HG02571 (cell line): ENCODE results near the gene ZNF536.
"Not testable (repeated sequence)": the region's sequence is repeated elsewhere in the genome, so short reads cannot be mapped to it uniquely, and the experiment has no call there.

Source experiments
- ATAC-seq: cut with Tn5 transposase; IDR thresholded peaks from one replicate; pipeline ENCODE4 v1.9.1; 2021; ENCODE audit warnings: mild to moderate bottlenecking, moderate library complexity; ENCODE audit not compliant: unreplicated experiment

ZNF536 gene

DNA sequence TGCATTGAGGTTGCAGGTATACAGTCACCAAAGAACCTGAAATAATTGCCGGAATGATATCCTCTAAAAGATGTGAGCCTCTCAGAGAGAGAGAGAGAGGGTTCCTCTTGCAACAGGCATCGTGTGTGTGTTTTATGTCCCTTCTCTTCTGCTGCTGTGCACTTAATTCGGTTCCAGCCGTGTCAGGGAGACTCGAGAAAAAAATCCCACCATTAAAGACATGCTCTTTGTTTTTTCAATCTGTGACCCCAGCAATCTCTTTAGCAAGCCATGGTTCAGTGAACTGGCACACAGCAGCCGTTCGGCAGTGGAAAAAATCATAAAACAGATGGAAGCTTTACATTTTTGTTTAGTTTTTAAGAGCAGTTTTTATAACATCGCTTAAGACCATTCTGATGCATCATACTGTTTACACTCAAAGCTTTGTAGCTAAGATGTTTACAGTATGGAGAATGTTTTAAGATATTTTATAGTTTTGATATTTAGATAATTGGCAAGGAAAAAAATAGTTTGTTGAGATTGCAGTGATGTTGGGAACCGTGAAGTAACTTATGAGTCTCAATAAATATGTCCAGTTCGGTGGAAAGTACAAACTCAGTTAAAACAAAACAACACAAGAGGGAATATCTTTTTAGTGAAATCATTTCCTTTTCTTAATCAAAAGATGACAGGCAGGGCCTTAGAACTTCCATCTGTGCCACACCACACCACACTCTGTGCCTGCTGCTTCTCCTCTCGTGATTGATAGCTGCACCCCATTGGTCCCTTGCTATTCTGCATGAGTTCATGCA is 31.2 kb upstream of the ZNF536 start:
- no peak for ATAC-seq

DNA sequence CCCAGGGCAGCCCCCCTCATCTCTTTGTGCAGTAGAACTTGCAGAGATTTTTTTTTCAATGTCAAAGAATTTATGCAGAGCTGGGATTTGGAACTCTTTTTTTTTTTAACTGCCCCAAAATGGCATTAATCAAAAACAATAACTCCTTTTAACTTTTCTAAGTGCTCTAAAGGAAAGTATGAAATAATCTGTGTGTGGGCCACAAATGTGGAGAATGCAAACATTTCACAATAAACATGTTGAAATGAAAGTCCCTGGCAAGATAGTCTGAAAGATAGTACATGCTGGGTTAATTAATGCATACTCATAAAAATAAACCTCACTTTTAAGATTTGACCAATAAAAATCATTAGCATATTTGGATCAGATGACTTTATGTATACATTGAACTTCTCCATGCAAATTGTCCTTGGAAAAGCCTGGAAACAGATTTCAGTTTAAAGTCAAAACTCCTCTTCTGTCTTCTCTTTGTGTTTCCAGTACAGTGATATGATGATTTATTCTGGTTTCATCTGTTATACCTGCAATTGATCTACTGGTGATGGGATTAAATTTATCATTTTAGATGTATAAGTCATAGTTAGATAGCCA is 30.5 kb upstream of the ZNF536 start:
- ATAC-seq, result no peak

DNA sequence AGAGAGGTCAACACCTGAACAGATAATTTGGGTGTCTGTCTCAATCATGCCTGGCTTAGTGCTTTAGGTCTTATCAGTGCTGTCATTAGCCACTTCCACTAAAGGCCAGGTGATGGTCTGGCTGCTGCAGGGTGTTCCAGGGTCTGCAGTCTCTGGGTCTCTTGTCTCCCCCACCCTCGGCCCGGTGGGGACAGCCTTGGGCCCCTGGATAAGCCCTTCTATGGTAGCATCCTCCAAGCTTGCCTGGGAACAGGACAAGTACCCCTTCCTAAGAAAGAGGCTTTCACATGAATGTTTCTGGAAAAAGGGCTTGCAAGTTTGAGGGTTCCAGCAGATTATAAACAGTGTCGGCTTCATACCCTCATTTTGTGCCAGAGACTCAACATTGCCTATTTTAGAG is 29.3 kb upstream of the ZNF536 start:
- no peak for ATAC-seq

DNA sequence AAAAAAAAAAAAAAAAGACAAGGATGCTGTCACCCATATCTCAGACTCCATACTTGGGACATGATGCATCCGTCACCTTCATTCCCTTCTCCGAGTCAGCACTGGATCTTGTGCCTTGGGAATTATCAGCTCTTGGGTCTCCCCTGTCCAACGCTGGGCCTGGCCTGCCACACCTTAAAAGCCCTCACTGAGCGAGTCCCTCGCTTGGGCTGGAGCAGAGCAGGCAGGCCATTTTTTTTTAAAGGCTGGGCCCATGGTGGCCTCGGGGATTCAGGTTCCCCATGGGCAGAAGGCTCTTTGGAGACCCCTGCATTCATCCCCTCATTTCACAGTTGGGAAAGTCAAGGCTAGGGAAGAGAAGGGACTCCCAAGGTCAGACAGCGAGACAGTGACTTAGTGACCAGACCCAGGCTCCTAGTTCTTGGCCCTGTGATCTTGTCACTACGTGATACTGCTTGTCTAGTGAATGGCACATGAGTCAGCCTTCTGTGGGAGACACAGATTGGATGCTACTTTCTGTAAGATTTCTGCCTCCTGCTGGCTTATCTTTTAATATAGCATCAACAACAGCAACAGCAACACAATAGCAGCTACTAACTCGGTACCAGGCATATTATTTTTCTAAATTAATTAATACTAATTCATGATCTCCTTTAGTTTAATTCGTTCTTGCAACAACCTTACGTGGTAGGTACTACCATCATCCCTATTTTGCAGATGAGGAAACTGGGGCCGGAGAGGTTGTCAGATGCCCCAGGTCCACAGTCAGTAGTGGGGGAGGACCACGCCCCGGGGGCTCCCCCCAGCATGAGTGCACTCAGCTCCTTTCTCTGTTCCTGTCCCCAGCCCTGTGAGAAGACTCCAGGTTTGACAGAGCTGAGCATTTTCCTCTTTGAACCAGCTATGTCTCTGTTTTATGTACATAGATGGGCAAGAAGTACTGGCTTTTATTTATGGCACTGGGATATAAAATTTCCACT is 27.4 kb upstream of the ZNF536 start:
- no peak for ATAC-seq

DNA sequence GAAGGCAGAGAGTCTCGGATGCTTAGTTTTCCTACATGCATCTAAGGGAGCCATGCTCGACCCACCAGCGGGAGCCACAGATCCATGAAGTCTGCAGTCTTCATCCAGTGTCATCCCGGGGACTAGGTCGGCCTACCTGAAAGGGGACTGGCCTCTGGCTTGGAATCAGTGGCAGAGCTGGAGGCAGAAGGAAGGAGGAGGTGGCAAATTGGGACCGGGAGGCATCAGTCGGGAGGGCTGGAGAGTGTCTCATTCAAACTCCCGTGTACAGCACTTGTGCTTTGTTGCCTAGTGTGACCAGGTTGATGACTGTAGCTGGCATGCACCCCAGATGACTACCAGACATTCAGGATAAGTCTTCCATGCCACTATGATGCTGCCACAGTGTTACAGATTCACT is 26.5 kb upstream of the ZNF536 start:
- no peak for ATAC-seq

DNA sequence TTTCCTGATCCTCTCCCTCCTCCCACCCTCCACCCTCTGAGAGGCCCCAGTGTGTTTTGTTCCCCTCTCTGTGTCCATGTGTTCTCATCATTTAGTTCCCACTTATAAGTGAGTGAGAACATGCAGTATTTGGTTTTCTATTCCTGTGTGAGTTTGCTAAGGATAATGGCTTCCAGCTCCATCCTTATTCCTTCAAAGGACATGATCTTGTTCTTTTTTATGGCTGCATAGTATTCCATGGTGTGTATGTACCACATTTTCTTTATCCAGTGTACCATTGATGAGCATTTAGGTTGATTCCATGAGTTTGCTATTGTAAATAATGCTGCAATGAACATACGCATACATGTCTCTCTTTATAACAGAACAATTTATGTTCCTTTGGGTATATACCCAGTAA is 25.7 kb upstream of the ZNF536 start:
- not testable (repeated sequence) for ATAC-seq

DNA sequence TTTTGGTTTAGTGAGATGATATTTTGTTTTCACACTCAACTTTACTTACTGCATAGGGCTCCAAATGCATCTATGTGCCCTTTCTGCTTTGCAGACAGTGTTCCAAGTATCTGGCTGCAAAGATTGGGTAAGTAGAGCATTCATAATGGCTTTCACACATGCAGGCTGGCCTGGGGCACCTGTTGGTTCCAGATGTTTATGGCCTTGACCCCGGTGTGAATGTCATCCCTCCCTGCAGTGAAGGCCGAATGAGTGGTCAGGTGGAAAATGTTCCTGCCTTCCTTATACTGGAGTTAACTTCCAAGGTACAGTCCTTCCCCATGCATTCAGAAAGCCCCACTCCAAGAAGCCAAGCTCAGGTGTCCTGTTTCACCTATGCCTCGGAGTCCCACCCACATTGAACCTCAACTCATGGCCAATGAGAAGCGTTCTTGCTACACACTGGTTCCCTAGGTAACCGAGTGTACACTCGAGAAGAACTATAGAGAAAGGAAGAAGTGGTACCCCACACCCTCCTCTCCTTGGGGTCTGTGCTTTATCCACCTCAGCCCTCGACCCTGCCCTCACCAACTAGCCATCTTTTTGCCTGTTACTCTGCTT is 23.0 kb upstream of the ZNF536 start:
- no peak for ATAC-seq

DNA sequence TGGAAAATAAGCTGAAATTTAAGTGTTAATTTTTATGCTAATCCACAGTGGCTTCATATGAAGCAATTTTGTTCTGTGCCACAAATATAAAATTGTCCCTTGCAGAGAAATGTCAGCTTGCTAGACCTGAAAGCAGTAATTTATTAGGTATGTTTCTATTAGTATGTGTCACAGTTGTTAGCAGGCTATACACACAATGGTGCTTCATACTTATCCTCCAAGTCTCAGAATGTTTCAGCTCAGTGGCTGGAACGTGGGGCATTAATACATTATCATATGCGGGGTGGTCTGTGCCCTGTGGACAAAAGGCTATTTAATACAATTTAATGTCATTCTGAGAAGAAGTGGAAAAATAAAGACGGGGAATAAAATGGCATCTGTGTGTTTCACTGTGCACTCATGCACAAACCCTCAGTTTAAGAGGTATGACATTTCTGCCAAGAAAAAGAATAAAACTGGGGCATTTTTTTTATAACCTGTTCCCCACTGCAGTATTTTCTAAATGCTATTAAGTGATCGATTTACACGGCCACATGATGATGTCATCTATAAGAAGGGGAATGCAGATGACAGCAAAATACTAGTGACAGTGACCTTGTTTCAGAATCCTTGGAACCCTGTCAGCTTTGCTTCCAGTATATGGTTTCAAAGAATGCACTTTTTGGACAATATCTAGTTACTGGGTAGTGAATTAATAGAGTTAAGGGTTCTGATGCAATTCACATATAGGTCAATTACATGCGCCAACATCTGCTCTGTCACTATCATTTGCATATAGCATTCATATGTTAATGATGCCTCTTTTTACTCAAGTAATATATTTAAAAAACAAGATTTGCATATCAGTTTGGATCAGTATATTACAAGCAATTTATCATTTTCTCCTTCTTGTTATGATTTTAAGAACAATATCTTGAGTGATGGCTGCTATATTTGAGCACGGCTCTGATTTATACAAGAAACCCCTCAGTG is 21.2 kb upstream of the ZNF536 start:
- ATAC-seq, result no peak

DNA sequence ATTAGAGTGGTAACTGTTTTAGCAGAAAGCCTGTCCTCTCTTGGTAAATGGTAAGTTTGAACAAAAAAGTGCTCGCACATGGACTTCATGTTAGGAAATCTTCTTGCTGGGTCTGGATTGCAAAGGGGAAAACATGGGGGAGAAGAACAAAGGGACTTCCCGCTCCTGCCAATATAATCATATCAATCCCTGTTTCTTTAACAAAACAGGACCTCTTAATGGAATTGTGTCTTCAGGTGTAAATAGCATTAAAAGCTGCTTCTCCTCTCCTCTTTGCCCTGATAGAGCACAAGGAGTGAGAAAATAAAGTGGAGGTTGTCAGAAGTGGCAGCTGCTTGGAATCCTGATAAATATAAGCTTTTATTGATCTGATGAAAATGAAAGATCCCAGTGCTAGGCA is 20.4 kb upstream of the ZNF536 start:
- ATAC-seq, result no peak

DNA sequence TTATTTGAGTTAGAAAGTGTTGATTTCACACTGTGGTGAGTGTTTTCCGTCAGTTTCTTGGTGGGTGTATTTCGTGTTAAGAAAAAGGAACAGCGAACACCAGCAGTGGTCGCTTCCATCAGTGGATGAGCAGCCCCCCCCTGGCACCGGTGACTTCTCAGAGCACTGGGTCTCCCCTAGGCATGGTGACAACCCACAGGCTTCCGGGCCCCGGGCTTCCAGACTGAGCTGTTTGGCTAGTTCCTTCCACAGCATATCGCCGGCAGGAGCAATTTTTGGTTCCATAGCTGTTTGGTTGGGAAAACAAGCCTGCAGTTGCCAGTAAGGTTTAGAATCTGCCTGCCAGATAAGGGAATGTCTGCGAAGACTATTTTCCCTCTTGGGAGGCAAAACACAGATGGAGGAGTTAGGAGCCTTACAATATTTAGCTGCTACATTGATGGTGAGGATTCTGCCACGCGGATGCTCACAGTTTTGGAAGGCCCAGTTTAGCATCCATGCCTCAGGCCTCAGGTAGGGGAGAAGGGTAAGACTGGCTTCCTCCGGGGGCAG is 18.7 kb upstream of the ZNF536 start:
- ATAC-seq, result no peak

DNA sequence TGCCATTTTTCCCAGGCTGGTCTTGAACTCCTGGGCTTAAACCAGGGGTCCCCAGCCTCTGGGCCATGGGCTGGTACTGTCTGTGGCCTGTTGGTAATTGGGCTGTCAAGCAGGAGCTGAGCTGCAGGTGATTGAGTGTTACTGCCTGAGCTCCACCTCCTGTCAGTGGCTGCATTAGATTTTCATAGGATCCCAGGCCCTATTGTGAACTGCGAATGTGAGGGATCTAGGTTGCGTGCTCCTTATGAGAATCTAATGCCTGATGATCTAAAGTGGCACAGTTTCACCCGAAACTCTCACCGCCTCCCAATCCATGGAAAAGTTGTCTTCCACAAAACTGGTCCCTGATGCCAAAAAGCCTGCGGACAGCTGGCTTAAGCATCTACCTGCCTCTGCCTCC is 16.6 kb upstream of the ZNF536 start:
- no peak for ATAC-seq

DNA sequence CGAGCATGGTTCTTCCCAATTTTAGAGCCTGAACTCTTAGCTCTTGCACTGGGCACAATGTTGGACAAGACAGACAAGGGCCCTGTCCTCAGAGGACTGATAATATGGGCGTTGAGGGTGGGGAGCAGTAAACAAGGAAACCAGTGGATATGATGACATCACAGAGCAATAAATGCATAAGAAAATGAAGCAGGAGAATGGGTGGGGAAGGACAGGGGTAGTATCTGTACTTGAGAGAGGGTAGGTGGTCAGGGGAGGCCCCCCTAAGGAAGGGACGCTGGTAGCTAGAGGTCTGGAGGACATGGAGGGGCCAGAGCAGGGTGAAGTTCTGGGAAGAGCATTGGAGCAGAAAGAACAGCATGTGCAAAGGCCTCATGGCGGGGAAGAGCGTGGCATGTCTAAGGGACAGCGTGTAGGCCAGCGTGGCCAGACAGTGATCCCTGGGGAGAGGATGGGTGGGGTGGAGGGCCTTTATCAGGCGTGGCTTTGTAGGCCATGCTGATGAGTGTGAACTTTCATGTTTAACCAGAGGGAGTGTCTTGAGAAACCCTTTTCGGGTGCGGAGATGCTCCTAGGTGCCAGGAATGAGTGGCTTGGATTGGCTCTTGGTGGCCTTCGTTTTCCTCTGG is 15.1 kb upstream of the ZNF536 start:
- ATAC-seq, result no peak

DNA sequence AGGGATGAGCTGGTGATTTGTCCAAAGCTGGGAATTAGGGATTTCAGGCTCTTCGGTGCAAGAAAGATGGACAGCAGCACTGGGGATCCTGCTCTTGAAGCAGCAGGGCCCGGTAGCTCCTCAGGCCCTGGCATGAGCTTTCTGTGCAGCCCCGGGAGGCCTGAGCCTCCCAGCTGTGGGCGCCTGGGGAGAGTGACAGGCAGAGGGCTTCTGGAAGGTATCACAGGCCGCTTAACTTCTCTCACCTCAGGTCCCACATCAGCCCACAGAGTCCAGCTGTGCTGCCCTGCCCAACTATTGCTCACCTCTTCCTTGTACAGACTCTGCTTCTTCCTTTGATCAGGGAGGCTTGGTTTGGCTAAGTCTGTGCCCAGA is 14.6 kb upstream of the ZNF536 start:
- ATAC-seq, result no peak

DNA sequence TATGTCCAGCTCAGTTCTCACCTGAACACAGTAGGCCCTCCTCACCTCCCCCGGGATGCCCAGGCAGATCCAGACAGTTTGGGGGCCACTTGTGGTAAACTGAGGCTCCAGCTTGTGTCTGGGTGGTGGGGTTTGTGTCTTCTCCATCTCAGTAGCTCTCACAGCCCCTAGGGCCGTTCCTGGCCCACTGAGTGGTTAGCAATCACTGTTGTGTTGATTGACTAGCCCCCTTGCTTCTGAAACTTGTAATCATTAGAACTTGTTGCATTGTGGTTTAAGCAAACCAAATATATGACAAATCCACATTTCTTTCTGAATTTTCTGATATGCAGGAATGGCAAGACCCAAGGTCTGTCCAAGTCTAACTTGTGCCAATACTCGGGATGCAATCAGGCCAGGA is 13.9 kb upstream of the ZNF536 start:
- ATAC-seq, result no peak

DNA sequence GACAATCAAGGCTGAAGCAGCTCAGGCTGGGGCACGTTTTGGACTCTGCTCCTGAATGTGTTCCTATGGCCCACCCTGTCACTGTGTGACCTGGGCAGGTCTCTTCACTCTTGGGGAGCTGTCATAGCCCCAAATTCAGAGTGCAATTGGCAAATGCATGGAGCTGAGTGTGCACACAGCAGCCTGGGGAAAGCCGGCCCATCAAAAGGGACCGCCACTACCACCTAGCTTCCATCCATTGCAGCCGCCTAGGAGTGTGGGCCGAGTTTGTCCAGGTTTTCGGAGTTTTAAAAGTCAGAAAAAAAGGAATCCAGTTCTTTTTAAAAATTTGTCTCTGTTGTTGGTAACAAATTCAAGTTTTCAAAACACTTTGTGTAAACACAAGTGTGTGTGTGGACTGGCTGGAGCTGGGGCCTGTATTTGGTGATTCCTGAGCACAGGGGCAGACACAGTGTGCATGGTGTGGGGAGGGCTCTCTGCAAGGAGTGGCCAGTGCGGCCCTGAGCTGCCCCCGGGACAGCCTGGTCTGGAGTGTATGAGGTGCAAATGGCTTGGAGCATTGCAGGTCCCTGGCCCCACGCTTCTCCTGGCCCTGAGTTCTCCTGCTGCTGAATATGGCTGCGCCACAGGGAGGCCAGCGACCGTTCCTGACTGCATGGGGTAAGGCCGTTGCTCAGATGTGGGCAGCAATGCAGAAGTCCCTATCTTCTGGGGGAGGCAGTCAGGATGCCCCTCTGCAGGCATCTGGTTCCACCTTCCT is 13.2 kb upstream of the ZNF536 start:
- ATAC-seq, result no peak

DNA sequence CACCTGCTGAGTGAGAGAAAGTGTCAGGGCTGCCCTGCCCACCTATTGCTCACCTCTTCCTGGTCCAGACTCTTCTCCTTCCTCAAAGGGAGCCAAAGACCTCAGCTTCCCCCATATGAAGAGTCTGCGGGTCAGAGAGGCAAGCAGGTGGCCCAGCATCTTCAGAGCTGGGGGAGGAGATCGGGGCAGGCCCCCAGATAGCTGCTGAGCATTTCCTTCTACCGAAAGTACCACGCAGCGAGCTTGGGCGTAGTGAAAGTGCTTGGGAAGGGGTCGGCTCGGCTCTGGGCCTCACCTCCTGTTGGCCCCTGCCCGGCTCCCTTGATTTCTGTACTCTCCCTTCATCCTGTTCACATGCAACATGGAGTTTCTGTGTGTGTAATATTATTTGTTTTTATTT is 12.2 kb upstream of the ZNF536 start:
- no peak for ATAC-seq

DNA sequence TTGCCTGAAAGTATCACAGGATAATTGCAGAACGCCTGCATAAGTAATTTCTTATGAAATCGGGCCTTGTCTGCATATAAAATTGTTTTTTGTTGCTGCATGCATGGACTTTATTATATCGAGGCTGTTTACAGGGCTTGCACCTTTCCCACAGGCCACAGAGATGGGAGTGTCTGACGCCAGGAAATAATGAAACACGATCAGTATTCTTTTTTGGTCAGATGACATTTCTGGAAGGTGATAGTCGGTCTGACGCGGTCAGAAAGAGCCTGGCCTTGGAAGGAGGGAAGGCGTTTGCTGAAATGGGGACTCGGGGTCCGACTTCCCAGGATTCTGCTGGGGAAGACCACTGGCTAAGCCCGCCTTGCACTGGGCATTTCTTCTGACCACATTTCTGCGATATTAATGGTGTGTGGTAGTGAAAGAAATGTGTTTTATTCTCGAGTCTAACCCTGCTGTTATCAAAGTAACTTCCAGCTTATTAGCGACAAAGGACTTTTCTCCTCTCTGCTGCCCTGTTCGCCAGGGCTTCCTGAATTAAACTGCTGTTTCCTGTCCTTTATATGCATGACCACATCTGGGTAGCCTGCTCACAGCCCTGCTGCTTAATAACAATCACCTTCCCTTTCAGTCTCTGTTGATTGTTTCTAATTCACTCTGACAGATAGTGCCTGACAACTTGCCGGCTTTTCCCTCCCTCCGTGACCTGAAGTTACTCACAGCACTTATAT is 11.6 kb upstream of the ZNF536 start:
- ATAC-seq, result no peak

DNA sequence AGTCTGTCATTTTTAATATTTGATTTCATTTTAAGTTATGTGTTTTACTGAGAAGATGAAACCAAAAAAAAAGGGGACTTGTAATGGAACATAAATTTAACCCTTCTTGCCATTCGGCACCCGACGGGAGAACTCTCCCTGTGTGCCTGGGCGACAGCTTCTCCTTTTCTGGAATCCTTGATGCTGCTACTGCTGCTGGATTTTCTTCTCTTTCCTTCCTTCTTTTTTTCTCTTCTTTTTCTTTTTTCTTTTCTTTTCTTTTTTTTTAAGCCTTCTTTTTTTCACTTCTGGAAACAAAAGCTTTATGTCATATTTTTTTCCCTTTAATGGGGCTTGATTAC is 11.1 kb upstream of the ZNF536 start:
- no peak for ATAC-seq
